Large intestine (tissue), 12 donors: ENCODE results near the gene CHIA. TPM values are rescaled to one million over a fixed set of nuclear protein-coding genes. Genes with fewer than 3 reads are reported as not detected.

Experiments used
- DNase-seq, 2 donors: peaks; one replicate each; pipeline versions ENCODE4 v3.0.0 to v3.0.0-alpha.2; 2013
- H3K27ac ChIP-seq: one replicate; pipeline ENCODE4 v1.5.1; 2013; ENCODE audit warnings: low read length
- H3K27me3 ChIP-seq: 2 replicates; pipeline ENCODE4 v1.6.1; 2013; ENCODE audit warnings: low read length; ENCODE audit not compliant: control insufficient read depth, insufficient read depth
- H3K36me3 ChIP-seq: 2 replicates; pipeline ENCODE4 v1.6.1; 2013; ENCODE audit warnings: low read length; ENCODE audit not compliant: control insufficient read depth, insufficient read depth
- H3K4me1 ChIP-seq: one replicate; pipeline ENCODE4 v1.6.1; 2013; ENCODE audit warnings: low read length; ENCODE audit not compliant: control insufficient read depth, insufficient read depth
- H3K4me3 ChIP-seq: one replicate; pipeline ENCODE4 v1.5.1; 2013; ENCODE audit warnings: low read length
- H3K9me3 ChIP-seq: one replicate; pipeline ENCODE4 v1.6.1; 2013; ENCODE audit warnings: mild to moderate bottlenecking, low read depth, low read length, moderate library complexity; ENCODE audit not compliant: control insufficient read depth
- WGBS: methylation state at CpG from one replicate; pipeline ENCODE4 v1.1.5; 2013; ENCODE audit warnings: low lambda C conversion rate; ENCODE audit not compliant: insufficient coverage; 5-methylcytosine and 5-hydroxymethylcytosine counted together
- long read RNA-seq, 11 donors: transcript quantifications; one replicate each; lab custom pipeline, GENCODE V29; 2026
- polyA plus RNA-seq: library from polyadenylated mRNA; unstranded; fragments of 120-200 nt; gene quantifications from one replicate; pipeline ENCODE4 v1.2.1, GENCODE V29; 2013

CHIA gene
- polyA plus RNA-seq = not detected
- long read RNA-seq, donor 1 = 0 reads
- long read RNA-seq, donor 2 = 0 reads
- long read RNA-seq, donor 3 = 0 reads
- long read RNA-seq, donor 4 = 0 reads
- long read RNA-seq, donor 5 = 0 reads
- long read RNA-seq, donor 6 = 0 reads
- long read RNA-seq, donor 7 = 0 reads
- long read RNA-seq, donor 8 = 0 reads
- long read RNA-seq, donor 9 = 0 reads
- long read RNA-seq, donor 10 = 0 reads
- long read RNA-seq, donor 11 = 0 reads

DNA sequence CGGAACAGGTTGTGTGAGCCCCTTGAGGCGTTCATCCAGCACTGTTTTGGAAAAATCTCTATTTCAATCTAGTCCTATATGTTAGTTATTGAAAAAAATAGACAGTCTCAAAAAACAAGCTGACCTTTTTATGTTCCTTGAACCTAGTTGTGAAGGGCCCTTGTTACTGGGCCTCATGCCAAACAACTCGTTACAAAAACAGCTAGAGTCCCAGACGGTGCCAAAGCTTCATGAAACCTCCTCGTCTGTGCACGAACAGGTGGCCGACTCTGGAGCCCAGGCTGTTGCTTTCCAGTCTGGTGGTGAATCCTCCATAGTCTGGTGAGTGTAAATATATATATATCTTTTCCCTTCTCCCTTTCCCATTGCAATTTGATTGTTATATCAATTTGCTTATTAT is at the start of gene CHIA:
TSS of gene CHIA (plus strand) at position 222 of the 400 bp plus-strand sequence. CDS start 19,617 bp downstream, outside the sequence.
- Histone ChIP-seq H3K27ac (no peak within 1 kb of the TSS), H3K4me3 (no peak within 1 kb of the TSS), H3K4me1 (no peaks in the 10 kb centered on the region), H3K27me3 (peaks cover 3% of the 10 kb centered on the region), H3K36me3 (no peaks in the 10 kb centered on the region), H3K9me3 (no peaks in the 10 kb centered on the region)
- WGBS = no CpG with 5 or more reads among the region's 7 CpGs
- DNase-seq = no peak

DNA sequence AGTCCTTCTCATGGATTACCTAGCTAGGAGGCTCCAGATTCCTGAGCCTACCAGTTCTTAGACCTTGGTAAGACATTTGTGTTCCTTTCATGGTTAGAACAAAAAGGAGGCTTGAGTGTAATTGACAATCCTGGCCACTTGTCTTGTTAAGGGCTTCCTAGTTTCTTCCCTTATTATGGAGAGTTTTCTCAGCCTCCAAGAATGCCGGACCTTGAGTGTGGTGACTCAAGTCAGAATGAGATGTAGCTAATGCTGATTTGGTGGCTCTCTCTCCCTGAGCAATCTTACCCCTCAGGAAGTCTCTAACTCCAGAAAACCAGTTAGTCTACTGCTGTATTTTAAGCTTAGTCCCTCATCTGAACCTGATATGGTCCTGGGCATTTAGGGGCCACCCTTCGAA is 48.9 kb upstream of the CHIA start:
- H3K27ac ChIP-seq = no peak overlapping the region
- no CpG with 5 or more reads among the region's 2 CpGs for WGBS
- H3K9me3 ChIP-seq = no peaks in the 10 kb centered on the region
- DNase-seq = no peak
- no peak overlapping the region for H3K4me3 ChIP-seq
- H3K27me3 ChIP-seq = peaks cover 3% of the 10 kb centered on the region
- H3K36me3 ChIP-seq = no peaks in the 10 kb centered on the region
- no peaks in the 10 kb centered on the region for H3K4me1 ChIP-seq

DNA sequence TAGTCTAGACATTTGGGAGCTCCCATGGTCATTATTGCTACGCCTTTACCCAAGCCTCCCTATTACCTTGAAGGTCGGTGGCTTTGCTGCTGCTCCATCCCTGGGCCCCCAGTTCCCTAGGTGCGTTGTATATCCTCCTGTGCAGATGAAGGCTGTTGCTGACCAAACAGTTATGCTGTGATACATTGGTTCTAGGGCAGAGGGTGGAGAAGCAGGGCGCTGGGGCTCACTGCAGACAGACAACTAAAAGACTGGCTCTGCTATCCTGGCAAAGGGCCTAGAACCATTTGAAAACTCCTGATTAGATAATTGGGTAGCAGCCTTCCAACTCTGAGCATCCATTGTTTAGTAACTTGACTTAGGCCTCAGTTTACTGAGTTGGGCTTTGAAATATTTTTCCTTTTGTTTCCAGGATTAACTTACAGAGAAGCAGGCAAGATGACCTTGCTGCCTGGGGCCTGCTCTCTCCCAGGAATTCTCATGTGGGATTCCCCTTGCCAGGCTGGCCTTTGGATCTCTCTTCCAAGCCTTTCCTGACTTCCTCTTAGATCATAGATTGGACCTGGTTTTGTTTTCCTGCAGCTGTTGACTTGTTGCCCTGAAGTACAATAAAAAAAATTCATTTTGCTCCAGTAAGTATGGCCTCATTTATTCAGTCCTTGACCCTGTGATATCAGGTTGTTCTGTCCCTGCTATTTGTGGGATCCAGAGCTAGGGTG is 47.7 kb upstream of the CHIA start:
- H3K27ac ChIP-seq = no peak overlapping the region
- WGBS = no CpG with 5 or more reads among the region's 4 CpGs

DNA sequence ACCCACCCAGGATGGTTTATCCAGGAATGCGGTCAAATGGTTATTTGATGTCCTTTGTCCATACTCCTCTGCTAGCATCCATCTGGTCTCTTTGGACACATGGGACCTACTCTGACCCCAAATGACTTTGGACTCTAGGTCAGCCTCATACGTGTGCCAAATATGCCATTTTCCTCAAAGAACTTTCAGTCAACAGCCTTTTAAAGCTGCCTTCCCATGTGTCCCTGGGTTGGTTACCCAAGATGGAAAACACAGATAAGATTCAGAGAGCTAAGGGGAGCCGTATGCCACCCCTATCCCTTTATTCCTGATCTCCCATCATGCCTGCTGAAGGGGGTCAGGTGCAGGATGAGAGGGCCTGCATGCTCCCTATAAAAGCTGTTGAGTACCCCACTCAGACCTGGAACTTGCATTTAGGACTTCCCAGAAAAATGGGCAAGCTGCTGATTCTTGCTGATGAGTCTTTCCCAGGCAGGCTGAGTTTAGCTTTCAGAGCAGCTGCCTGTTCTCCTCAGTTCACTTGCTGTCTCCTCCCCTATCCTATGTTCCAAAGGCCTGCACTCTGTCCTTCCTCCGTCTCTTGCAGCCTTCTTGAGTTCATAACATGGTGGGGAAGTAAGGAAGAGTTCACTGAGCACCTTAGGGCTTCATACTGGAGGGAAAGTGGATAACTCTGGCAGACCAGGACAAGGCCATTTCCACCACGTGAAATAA is 43.4 kb upstream of the CHIA start:
- no peaks in the 10 kb centered on the region for H3K4me1 ChIP-seq
- no peak overlapping the region for H3K27ac ChIP-seq
- whole genome bisulfite sequencing = no CpG with 5 or more reads among the region's 5 CpGs
- no peaks in the 10 kb centered on the region for H3K36me3 ChIP-seq
- peaks cover 7% of the 10 kb centered on the region for H3K27me3 ChIP-seq
- no peaks in the 10 kb centered on the region for H3K9me3 ChIP-seq
- H3K4me3 ChIP-seq = no peak overlapping the region
- DNase-seq = no peak

More for the DNA sequence above, 47.7 kb upstream of the CHIA start:
- H3K9me3 ChIP-seq = no peaks in the 10 kb centered on the region
- no peaks in the 10 kb centered on the region for H3K4me1 ChIP-seq
- no peak overlapping the region for H3K4me3 ChIP-seq
- H3K36me3 ChIP-seq = no peaks in the 10 kb centered on the region
- peaks cover 3% of the 10 kb centered on the region for H3K27me3 ChIP-seq
- DNase-seq = no peak

DNA sequence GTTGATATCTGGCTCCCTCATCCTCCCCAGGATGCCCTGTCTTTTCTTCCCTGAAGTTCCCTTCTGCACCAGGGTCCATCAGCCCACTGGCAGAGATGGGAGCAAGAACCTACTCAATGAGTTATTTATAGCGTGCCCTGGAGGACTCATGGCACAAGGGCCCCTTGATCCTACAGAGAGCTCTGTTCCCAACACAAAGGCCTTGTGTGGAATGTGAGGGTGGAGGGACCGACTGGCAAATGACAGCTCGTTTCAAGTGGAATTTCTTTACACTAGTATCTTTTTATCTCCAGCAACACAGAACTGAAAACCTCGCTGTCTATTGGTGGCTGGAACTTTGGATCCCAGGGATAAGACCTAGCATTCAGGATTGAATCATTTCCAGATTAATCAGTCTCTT is 40.7 kb upstream of the CHIA start:
- WGBS = no CpG with 5 or more reads among the region's 4 CpGs
- Histone ChIP-seq H3K4me3 (no peak overlapping the region), H3K27me3 (peaks cover 18% of the 10 kb centered on the region), H3K9me3 (no peaks in the 10 kb centered on the region), H3K4me1 (no peaks in the 10 kb centered on the region), H3K27ac (no peak overlapping the region), H3K36me3 (no peaks in the 10 kb centered on the region)
- DNase-seq = no peak

DNA sequence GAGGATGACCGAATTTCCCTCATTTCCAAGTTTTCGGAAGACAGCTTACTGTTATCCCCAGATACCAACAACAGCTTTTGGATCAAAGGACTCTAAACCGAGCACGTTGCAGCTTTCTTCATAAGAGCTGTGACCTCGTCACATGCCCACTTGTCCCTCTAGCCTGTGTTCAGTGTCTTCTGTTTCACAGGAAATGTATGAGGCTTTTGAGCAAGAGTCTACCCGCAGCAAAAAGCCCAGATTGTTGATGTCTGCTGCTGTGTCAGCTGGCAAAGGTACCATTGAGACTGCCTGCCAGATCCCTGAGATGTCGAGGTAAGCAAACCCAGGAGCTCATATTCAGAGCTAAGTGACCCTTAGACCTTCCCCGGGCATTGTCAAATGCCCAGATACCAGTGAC is 39.1 kb upstream of the CHIA start:
- 100% methylated on average over 2 of the region's 8 CpGs for WGBS
- DNase-seq = no peak
- no peak overlapping the region for H3K4me3 ChIP-seq
- H3K27ac ChIP-seq = no peak overlapping the region
- H3K9me3 ChIP-seq = no peaks in the 10 kb centered on the region
- peaks cover 23% of the 10 kb centered on the region for H3K27me3 ChIP-seq
- H3K4me1 ChIP-seq = no peaks in the 10 kb centered on the region
- H3K36me3 ChIP-seq = no peaks in the 10 kb centered on the region

DNA sequence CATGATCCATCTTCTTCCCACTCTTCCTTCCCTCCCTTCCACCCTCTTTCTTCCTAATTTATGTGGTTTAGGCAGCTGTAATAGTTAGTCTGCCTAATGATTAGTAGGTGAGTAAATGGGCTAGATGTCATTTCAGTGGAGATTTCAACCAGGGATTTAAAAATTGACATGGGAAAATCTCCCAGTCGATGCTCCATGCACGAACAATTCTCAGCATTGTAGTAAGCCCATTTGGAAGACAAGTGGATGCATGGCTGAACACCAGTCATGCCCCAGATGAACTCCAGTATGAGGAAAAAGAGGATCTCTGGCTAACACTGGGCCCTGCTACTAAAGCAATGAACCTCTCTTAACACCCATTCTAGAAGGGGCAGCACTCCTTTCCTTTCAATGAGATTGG is 37.9 kb upstream of the CHIA start:
- no CpG with 5 or more reads among the region's 2 CpGs for WGBS

DNA sequence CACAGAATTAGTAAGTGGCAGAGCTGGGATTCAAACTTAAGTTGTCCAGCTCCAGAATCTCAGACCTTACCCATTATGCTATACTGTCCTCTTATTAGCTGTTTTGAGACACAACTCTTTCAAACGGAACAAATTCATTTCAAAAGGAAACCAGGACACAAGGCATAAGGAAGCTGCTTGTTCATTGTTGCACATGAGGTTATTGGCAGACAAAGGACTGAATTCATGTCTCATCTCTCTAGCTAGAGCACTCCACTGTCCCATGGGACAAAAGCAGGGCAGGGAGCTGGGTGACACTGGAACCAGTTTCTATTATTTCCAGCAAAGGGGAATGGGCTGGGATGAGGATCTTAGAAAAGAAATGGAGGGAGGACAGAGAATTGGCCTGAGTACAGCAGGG is 36.8 kb upstream of the CHIA start:
- H3K4me3 ChIP-seq = no peak overlapping the region
- peaks cover 25% of the 10 kb centered on the region for H3K27me3 ChIP-seq
- no peaks in the 10 kb centered on the region for H3K9me3 ChIP-seq
- H3K4me1 ChIP-seq = no peaks in the 10 kb centered on the region
- no peak overlapping the region for H3K27ac ChIP-seq
- no peaks in the 10 kb centered on the region for H3K36me3 ChIP-seq
- WGBS = no CpG with 5 or more reads among the region's 1 CpG
- no peak for DNase-seq

More for the DNA sequence above, 37.9 kb upstream of the CHIA start:
- H3K27me3 ChIP-seq = peaks cover 23% of the 10 kb centered on the region
- no peak overlapping the region for H3K27ac ChIP-seq
- H3K4me3 ChIP-seq = no peak overlapping the region
- H3K4me1 ChIP-seq = no peaks in the 10 kb centered on the region
- no peaks in the 10 kb centered on the region for H3K36me3 ChIP-seq
- H3K9me3 ChIP-seq = no peaks in the 10 kb centered on the region
- DNase-seq = no peak

DNA sequence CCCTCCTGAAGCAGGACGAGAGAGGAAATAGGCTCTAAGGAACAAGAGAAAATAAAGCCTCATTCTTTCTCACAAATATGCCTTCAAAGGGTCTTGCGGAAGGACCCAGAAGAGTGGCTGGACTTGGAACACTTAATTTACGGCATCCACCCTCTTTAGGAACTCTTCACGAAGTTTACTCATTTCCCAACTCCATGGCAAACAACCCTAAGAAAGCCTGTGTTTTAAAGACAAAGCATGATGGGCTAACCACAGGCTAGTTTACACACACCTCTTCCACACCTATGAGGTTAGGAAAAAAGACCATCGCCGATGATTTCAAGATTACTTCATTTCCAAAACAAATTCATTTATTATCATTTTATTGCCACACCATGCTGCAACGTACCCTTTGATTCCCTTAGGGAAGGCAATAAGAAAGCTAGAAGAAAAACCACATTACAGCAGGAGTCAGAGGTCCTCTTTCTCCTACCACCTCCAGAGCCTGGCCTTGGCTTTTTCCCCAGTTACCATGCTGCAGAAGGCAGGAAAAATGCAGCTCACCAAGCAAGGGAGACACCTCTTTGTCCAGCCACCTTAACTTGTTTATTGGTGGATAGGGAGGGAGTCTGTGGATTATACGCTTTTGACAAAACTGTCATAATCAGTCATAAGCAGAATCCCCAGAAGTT is 33.5 kb upstream of the CHIA start:
- Histone ChIP-seq H3K9me3 (no peaks in the 10 kb centered on the region), H3K4me1 (no peaks in the 10 kb centered on the region), H3K27ac (no peak overlapping the region), H3K36me3 (no peaks in the 10 kb centered on the region), H3K4me3 (no peak overlapping the region), H3K27me3 (peaks cover 18% of the 10 kb centered on the region)
- WGBS = no CpG with 5 or more reads among the region's 8 CpGs
- DNase-seq = no peak

DNA sequence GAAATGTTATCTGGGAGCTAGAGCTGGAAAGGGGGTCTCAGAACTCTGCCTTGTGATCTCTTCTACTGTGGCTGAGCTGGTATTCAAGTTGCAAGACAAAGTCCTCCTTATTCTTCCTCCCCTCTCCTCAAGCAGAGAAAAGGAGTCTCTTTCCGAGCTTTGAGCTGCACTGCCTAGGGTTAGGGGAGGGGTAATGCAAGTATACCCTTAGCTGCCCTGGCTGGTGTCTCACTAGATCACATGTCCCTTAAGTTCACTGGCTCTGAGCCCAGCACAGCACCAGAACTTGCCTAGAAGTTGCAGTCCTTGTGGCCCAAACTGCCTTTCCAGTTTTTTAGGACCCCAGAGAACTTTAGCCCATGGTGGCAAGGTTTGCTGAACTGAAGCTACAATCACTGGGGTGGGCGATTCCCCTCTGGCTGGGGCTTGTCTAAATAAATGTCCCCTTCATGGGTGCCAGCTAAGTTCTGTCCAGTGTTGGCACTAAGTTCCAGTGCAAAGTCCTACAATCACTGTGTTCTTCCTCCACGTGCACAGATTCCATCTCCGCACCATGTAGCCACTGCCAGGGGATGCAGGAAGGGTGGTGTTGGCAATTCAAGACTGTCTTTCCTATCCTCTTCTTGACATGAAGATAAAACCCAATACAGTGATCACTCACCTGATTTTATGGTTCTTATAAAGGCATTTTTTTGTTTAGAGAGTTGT is 22.7 kb upstream of the CHIA start:
- no peak for DNase-seq
- no peak overlapping the region for H3K27ac ChIP-seq
- no peaks in the 10 kb centered on the region for H3K36me3 ChIP-seq
- H3K27me3 ChIP-seq = peaks cover 43% of the 10 kb centered on the region
- H3K4me3 ChIP-seq = no peak overlapping the region
- no CpG with 5 or more reads among the region's 4 CpGs for WGBS
- H3K9me3 ChIP-seq = peaks cover 4% of the 10 kb centered on the region
- no peaks in the 10 kb centered on the region for H3K4me1 ChIP-seq
